ENCODE results near the gene HIC1.

- TF ChIP-seq, protein P1, sequence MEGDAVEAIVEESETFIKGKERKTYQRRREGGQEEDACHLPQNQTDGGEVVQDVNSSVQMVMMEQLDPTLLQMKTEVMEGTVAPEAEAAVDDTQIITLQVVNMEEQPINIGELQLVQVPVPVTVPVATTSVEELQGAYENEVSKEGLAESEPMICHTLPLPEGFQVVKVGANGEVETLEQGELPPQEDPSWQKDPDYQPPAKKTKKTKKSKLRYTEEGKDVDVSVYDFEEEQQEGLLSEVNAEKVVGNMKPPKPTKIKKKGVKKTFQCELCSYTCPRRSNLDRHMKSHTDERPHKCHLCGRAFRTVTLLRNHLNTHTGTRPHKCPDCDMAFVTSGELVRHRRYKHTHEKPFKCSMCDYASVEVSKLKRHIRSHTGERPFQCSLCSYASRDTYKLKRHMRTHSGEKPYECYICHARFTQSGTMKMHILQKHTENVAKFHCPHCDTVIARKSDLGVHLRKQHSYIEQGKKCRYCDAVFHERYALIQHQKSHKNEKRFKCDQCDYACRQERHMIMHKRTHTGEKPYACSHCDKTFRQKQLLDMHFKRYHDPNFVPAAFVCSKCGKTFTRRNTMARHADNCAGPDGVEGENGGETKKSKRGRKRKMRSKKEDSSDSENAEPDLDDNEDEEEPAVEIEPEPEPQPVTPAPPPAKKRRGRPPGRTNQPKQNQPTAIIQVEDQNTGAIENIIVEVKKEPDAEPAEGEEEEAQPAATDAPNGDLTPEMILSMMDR (IDR thresholded peaks at IDR 0.05), result no peak
- no peak for TF ChIP-seq EP300 (IDR thresholded peaks at IDR 0.05)
- TF ChIP-seq POLR2A (IDR thresholded peaks at IDR 0.05), result no peak
Observed at GRCh38 chr17:2057175-2057759, 2.4 kb downstream of the HIC1 start.
